GM11168 (cell line): ENCODE results near the gene JARID2.
"Not testable (repeated sequence)": the region's sequence is repeated elsewhere in the genome, so short reads cannot be mapped to it uniquely, and the experiment has no call there.

ENCODE experiments used
- in situ Hi-C: fragments of 300-500 bp; cut with MboI; formaldehyde crosslinking; loops from one replicate; pipeline ENCODE4 v1.12.0; 2022; ENCODE audit warnings: low sequenced_read_pairs; ENCODE audit not compliant: unreplicated experiment

The JARID2 gene

DNA sequence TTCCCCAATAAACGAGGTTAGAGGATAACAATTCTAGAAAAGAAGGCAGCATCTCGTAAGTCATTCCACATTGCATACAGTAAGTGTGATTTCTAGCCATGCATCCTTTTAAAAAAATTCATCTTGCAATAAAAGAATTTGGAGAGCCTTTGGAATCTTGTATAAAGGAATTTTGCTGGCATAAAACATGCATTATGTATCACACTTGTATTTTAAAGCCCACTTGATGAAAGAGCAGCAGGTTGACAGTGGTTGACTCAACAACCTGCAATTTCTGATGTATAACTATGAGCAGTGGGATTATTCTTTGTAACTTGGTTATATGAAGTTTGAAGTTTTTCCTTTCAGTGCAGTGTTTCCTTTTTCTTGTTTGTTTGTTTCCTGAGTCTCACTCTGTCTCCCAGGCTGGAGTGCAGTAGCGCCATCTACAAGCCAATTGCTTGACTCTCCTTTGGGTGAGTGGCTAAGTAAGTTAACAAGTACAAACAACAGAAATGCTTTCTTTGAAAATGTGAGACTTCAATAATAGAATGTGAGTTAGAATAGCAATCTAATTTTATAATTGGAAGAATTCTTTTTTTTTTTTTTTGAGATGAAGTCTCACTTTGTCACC, 39.9 kb downstream of the JARID2 start:
- in situ Hi-C loops, result no loop called here

GRCh38 chr6:15287670-15288375, 42.0 kb downstream of the JARID2 start:
- in situ Hi-C loops, result no loop called here

GRCh38 chr6:15288856-15289255, 43.0 kb downstream of the JARID2 start:
- in situ Hi-C loops, result no loop called here

GRCh38 chr6:15289456-15289855, 43.6 kb downstream of the JARID2 start:
- in situ Hi-C loops, result not testable (repeated sequence)

DNA sequence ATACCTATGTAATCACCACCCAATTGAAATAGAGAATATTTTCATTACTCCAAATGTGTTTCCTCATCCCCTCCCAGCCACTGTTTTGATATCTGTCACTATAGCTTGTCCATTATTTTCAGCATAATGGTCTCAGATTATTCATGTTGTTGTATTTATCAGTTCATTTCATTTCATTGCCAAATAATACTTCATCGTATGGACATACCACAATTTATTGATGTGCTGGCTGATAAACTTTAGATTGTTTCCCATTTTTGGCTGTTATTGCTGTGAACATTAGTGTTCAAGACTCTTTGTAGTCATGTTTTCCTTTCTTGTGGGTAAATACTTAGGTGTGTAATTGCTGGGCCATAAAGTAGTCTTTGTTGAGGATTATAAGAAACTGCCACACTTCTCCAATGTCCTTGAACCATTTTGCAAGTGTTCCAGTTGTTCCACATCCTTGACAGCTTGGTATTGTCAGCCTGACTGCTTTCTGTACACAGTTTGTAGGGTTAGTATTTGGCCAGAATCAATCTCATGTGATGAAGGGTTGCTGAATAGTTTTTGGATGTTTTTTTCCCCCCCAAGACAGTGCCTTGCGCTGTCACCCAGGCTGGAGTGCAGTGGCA, 44.3 kb downstream of the JARID2 start:
- in situ Hi-C loops, result no loop called here

DNA sequence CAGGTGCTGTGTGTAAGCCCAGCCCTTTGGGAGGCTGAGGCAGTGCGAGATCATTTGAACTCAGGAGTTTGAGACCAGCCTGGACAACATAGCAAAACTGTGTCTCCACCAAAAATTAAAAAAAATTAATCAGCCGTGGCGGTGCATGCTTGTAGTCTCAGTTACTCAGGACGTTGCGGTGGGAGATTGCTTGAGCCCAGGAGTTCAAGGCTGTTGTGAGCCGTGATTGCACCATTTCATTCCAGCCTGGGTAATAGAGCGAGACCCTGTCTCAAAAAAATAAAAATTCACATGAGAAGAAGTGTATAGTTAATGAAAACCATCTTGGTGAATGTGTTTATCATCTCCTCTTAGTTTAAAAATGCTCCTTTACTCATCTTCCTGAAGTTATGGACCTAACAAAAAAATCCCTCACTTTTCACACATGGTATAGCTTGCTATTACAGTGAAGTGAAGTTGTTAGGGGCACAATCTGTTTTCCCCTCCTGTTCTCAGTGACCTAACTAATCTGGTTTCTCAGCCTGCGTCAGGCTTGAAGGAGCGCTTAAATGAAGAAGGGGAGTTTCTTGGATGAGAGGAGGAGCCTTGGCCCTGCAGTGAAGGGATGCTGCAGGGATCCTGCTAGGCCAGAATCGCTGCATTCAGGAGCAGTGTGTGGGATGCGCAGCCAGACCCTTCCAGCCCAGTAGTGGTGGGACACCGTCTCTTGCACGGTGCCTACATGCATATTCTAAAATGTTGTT, 45.3 kb downstream of the JARID2 start:
- in situ Hi-C loops, result no loop called here

GRCh38 chr6:15292721-15293302, 46.9 kb downstream of the JARID2 start:
- in situ Hi-C loops, result no loop called here

GRCh38 chr6:15293674-15294073, 47.8 kb downstream of the JARID2 start:
- in situ Hi-C loops, result no loop called here

DNA sequence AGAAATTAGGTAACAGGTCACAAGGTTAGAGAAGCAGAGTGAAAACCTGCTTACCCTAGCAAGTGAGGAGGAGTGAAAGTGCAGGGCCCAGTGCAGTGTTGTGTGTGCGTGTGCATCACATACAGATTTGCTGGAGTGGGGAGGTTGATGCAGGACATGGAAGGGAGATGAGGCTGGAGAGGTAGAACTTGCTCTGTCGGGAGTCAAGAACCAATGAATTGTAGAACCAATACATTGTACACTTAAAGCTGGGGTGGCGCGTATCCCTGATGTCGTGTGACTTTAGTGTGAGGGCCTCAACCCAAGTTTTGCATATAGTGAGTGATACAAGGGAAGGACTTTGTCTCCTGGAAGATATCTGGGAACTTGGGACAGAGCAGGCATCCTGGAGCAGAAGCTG, 48.6 kb downstream of the JARID2 start:
- in situ Hi-C loops, result no loop called here

DNA sequence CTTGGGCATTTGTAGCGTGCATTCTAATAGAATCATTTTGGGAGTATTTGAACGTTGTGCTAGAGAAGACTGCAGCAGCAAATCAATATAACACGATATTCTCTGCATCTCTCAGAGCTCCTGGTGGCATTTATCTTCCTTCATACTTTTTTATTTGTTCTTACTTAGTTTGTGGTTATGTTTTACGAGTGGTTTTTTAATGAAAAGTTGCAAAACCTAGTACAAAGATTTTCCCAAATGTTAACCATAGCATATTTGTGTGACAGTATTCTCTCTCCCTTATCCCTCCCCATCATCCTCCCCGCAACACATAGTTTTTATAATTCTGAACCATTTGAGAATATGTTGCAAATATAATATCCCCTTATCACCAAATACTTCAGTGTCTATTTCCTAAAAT, 50.4 kb downstream of the JARID2 start:
- in situ Hi-C loops, result no loop called here

GRCh38 chr6:15296735-15297134, 50.9 kb downstream of the JARID2 start:
- in situ Hi-C loops, result no loop called here

- in situ Hi-C loops, result not testable (repeated sequence)
Measured at GRCh38 chr6:15297167-15297566, 51.3 kb downstream of the JARID2 start.

DNA sequence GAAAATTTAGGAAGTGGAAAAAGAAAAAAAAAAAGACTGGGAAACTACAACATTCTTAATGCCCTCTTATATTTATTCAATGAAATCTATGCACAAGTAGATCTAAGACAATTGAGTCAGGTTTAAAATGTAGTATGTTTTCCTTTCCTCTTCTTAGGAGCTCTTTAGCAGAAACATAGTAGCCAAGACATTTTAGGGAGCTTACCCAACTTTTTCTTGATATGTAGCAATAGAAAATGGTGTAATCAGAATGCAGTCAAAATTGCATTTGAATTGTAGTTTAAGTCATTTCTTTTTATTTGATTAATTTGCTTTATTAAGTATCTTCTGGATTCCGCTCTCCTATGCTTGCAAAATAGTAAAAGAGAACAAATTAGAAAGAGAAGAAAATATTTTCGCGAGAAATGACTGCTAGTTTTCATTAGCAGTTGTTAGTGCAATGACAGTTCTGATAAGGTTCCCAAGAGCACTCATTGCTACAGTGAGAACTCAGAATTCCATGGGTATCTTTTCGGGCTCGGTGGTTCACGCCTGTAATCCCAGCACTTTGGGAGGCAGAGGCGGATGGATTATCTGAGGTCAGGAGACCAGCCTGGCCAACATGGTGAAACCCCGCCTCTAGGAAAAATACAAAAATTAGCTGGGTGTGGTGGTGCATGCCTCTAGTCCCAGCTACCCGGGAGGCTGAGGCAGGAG, 52.2 kb downstream of the JARID2 start:
- in situ Hi-C loops, result no loop called here

GRCh38 chr6:15299430-15300131, 53.7 kb downstream of the JARID2 start:
- in situ Hi-C loops, result no loop called here

GRCh38 chr6:15301179-15302006, 55.5 kb downstream of the JARID2 start:
- in situ Hi-C loops, result no loop called here

DNA sequence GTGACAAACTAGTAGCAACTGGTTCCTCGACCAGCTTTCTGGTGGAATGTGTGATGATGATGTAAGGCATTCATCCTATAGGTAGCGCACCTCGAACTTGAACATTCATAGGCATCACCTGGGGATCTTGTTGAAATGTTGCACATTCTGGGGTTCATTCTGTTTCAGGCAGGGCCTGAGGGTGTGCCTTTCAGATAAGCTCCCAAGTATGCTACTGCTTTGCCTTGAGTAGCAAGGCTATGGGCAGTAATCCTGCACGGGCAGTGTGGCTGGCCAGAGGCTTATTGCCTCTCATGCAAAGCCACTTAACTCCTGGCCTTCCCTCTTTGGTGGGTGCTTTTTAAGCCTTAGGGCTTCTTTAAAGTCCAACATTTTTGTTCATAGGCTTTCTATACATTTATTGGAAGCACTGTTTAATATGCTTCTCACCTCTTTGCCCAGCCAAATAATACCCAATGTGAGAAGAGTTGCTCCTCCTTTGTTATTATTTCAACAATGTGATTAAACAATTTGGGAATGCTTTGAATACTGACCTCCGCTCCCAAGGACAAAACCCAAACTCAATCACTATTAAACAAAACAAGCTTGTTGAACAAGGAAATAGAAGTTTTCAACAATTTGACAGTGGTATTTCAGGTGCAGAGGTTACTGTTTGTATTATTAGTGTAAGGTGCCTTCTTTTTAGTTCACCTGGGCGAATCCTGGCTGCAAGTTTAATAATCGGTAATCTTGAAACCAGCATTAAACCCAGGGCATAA, 57.5 kb downstream of the JARID2 start:
- in situ Hi-C loops, result no loop called here

DNA sequence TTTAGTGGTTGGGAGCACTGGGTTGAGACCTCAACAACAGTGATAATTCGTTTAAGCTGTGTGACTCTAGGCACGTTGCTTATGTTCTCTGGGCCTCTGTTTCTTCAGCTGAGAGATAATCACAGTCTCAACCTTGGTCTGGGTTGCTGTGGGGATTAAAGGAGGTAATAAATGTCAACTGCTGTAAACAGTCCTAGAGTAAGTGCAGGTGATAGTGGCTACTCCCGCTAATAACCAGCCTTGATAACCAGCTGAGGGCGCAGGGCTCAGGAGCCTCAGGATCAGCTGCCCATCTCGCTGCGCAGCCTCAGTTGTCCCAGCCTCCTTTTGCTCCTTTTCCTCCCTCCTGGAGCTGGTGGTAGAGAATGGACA, 58.0 kb downstream of the JARID2 start:
- in situ Hi-C loops, result no loop called here
